Smooth muscle cell (in vitro differentiated cells): ENCODE data around the gene ABCG4. TPM values are rescaled to one million over a fixed set of nuclear protein-coding genes. Genes with fewer than 3 reads are reported as not detected.

ENCODE experiments used
- DNase-seq: peaks from one replicate; lab custom pipeline; 2025; ENCODE audit not compliant: unreplicated experiment; lab: John Stamatoyannopoulos, UW
- H2AFZ ChIP-seq: fragments of 200-600 bp; sonication (generic); 2 replicates; pipeline ENCODE4 v1.6.0; 2016; ENCODE audit warnings: antibody characterized with exemption, low read depth, mild to moderate bottlenecking
- H3F3A ChIP-seq: fragments of 200-600 bp; sonication (generic); 2 replicates; pipeline ENCODE4 v1.6.0; 2017; ENCODE audit warnings: antibody characterized with exemption, low read depth
- H3K27ac ChIP-seq: fragments of 200-600 bp; sonication (generic); 2 replicates; pipeline ENCODE4 v1.5.1; 2016; ENCODE audit warnings: low read depth, mild to moderate bottlenecking
- H3K27me3 ChIP-seq: fragments of 200-600 bp; sonication (generic); 2 replicates; pipeline ENCODE4 v1.6.1; 2016; ENCODE audit warnings: low read depth, mild to moderate bottlenecking
- H3K36me3 ChIP-seq: fragments of 200-600 bp; sonication (generic); 2 replicates; pipeline ENCODE4 v1.5.1; 2016; ENCODE audit warnings: low read depth
- H3K4me1 ChIP-seq: fragments of 200-600 bp; sonication (generic); 2 replicates; pipeline ENCODE4 v1.5.1; 2016; ENCODE audit warnings: low read depth
- H3K4me2 ChIP-seq: fragments of 200-600 bp; sonication (generic); 2 replicates; pipeline ENCODE4 v1.6.0; 2016; ENCODE audit warnings: mild to moderate bottlenecking
- H3K4me3 ChIP-seq: fragments of 200-600 bp; sonication (generic); 2 replicates; pipeline ENCODE4 v1.5.1; 2016; ENCODE audit warnings: mild to moderate bottlenecking
- H3K79me2 ChIP-seq: fragments of 200-600 bp; sonication (generic); 2 replicates; pipeline ENCODE4 v1.6.0; 2016; ENCODE audit warnings: low read depth, mild to moderate bottlenecking
- H3K9ac ChIP-seq: fragments of 200-600 bp; sonication (generic); 2 replicates; pipeline ENCODE4 v1.6.0; 2016; ENCODE audit warnings: low read depth
- H3K9me3 ChIP-seq: fragments of 200-600 bp; sonication (generic); replicated peaks from 2 replicates; pipeline ENCODE4 v1.5.1; 2016; ENCODE audit warnings: low read depth
- H4K20me1 ChIP-seq: fragments of 200-600 bp; sonication (generic); 2 replicates; pipeline ENCODE4 v1.6.0; 2016; ENCODE audit warnings: low read depth
- CTCF ChIP-seq: fragments of 200-600 bp; sonication (generic); IDR thresholded peaks from 2 replicates; pipeline ENCODE4 v1.5.1; 2017; ENCODE audit warnings: borderline replicate concordance, mild to moderate bottlenecking, antibody characterized with exemption; ENCODE audit not compliant: insufficient read depth, poor library complexity, severe bottlenecking
- WGBS: methylation state at CpG from one replicate; pipeline ENCODE4 v1.1.7; 2016; ENCODE audit warnings: low lambda C conversion rate; 5-methylcytosine and 5-hydroxymethylcytosine counted together
- polyA plus RNA-seq: library from polyadenylated mRNA; unstranded; fragments of >200 nt; fragmentation: Nextera tagmentation; extraction: Ambion mirVana; gene quantifications from 2 replicates; pipeline ENCODE4 v1.2.1, GENCODE V29; 2016
- total RNA-seq: library from RNA; depleted of rRNA; stranded (reverse); fragments of >200 nt; gene quantifications from 2 replicates; pipeline ENCODE4 v1.2.3, GENCODE V29; 2014

Gene ABCG4
- total and polyA plus RNA-seq, 2 experiments from 2014 or later, result 0.85 to 2.1 TPM

- H4K20me1 ChIP-seq, result peaks cover 58% of the 10 kb centered on the region
- H3K9me3 ChIP-seq, result no peaks in the 10 kb centered on the region
- H3F3A ChIP-seq, result peaks cover 10% of the 10 kb centered on the region
- TF ChIP-seq CTCF, result no peak
- no peaks in the 10 kb centered on the region for H3K36me3 ChIP-seq
- peaks cover 63% of the 10 kb centered on the region for H3K79me2 ChIP-seq
- WGBS, result 33% methylated on average over 11 of the region's 11 CpGs
- H3K4me3 ChIP-seq, result peak overlapping the region; percentile 100
- peak overlapping the region; percentile 12 for H3K27ac ChIP-seq
- H3K27me3 ChIP-seq, result no peaks in the 10 kb centered on the region
- peak overlapping the region; percentile 90 for H3K9ac ChIP-seq
- no peak overlapping the region for H2AFZ ChIP-seq
- no peak for DNase-seq
- peaks cover 21% of the 10 kb centered on the region for H3K4me1 ChIP-seq
- peak overlapping the region; percentile 85 for H3K4me2 ChIP-seq
Measured at GRCh38 chr11:119207415-119207960, 58.6 kb downstream of the ABCG4 start.

- WGBS, result 73% methylated on average over 7 of the region's 7 CpGs
Measured at GRCh38 chr11:119209186-119209585, 60.3 kb downstream of the ABCG4 start.

GRCh38 chr11:119210050-119210449 lies 61.2 kb downstream of the ABCG4 start:
- DNase-seq, result no peak
- H4K20me1 ChIP-seq, result peaks cover 83% of the 10 kb centered on the region
- H3K27me3 ChIP-seq, result no peaks in the 10 kb centered on the region
- peaks cover 20% of the 10 kb centered on the region for H3K4me1 ChIP-seq
- H3K4me2 ChIP-seq, result no peak overlapping the region
- H3K4me3 ChIP-seq, result no peak overlapping the region
- no peaks in the 10 kb centered on the region for H3K36me3 ChIP-seq
- peaks cover 10% of the 10 kb centered on the region for H3F3A ChIP-seq
- no peak overlapping the region for H3K9ac ChIP-seq
- H3K27ac ChIP-seq, result peak overlapping the region; percentile 6
- H3K9me3 ChIP-seq, result no peaks in the 10 kb centered on the region
- no peak for TF ChIP-seq CTCF
- H3K79me2 ChIP-seq, result peaks cover 89% of the 10 kb centered on the region
- 45% methylated on average over 3 of the region's 3 CpGs for WGBS
- no peak overlapping the region for H2AFZ ChIP-seq

More at GRCh38 chr11:119209186-119209585, 60.3 kb downstream of the ABCG4 start:
- TF ChIP-seq CTCF, result no peak
- Histone ChIP-seq H3K27ac (no peak overlapping the region), H4K20me1 (peaks cover 75% of the 10 kb centered on the region), H3K4me1 (peaks cover 21% of the 10 kb centered on the region), H3K79me2 (peaks cover 80% of the 10 kb centered on the region), H3K4me3 (no peak overlapping the region), H3K9ac (no peak overlapping the region), H3F3A (peaks cover 10% of the 10 kb centered on the region), H3K36me3 (no peaks in the 10 kb centered on the region), H3K4me2 (peak overlapping the region; percentile 27), H3K9me3 (no peaks in the 10 kb centered on the region), H2AFZ (no peak overlapping the region), H3K27me3 (no peaks in the 10 kb centered on the region)
- no peak for DNase-seq

Other genes starting within 250 kb of the ABCG4 start
- 10.5 and 10.8 TPM in 2 replicates for gene BCL9L, start 223.1 kb upstream of the ABCG4 start, total RNA-seq
- 11.4 and 19.0 TPM in 2 replicates for gene BCL9L, start 223.1 kb upstream of the ABCG4 start, polyA plus RNA-seq
- gene UPK2, start 192.8 kb upstream of the ABCG4 start, total RNA-seq, result not detected in 2 replicates
- 1.4 and 2.5 TPM in 2 replicates for gene UPK2, start 192.8 kb upstream of the ABCG4 start, polyA plus RNA-seq
- gene FOXR1, start 177.3 kb upstream of the ABCG4 start, total RNA-seq, result not detected in 2 replicates
- gene FOXR1, start 177.3 kb upstream of the ABCG4 start, polyA plus RNA-seq, result not detected in 2 replicates
- 14.9 and 17.8 TPM in 2 replicates for gene CENATAC, start 150.9 kb upstream of the ABCG4 start, total RNA-seq
- 5.3 and 20.9 TPM in 2 replicates for gene CENATAC, start 150.9 kb upstream of the ABCG4 start, polyA plus RNA-seq
- gene RPS25, start 130.7 kb upstream of the ABCG4 start, total RNA-seq, result 1,510 and 1,616 TPM in 2 replicates
- 975 and 1,078 TPM in 2 replicates for gene RPS25, start 130.7 kb upstream of the ABCG4 start, polyA plus RNA-seq
- gene TRAPPC4, start 130.3 kb upstream of the ABCG4 start, total RNA-seq, result 55.2 and 103 TPM in 2 replicates
- gene TRAPPC4, start 130.3 kb upstream of the ABCG4 start, polyA plus RNA-seq, result 157 and 168 TPM in 2 replicates
- gene SLC37A4, start 118.2 kb upstream of the ABCG4 start, total RNA-seq, result 17.5 and 22.3 TPM in 2 replicates
- gene SLC37A4, start 118.2 kb upstream of the ABCG4 start, polyA plus RNA-seq, result 22.8 and 28.9 TPM in 2 replicates
- 98.1 and 122 TPM in 2 replicates for gene HYOU1, start 91.8 kb upstream of the ABCG4 start, total RNA-seq
- 79.8 and 90.4 TPM in 2 replicates for gene HYOU1, start 91.8 kb upstream of the ABCG4 start, polyA plus RNA-seq
- gene VPS11, start 81.2 kb upstream of the ABCG4 start, total RNA-seq, result 32.3 and 33.8 TPM in 2 replicates
- 33.1 and 38.7 TPM in 2 replicates for gene VPS11, start 81.2 kb upstream of the ABCG4 start, polyA plus RNA-seq
- 13.9 and 33.7 TPM in 2 replicates for gene HMBS, start 64.2 kb upstream of the ABCG4 start, total RNA-seq
- gene HMBS, start 64.2 kb upstream of the ABCG4 start, polyA plus RNA-seq, result 39.9 and 43.4 TPM in 2 replicates
- gene DPAGT1, start 47.2 kb upstream of the ABCG4 start, total RNA-seq, result 26.2 and 40.5 TPM in 2 replicates
- gene DPAGT1, start 47.2 kb upstream of the ABCG4 start, polyA plus RNA-seq, result 68.1 and 73.7 TPM in 2 replicates
- 4.8 and 10.6 TPM in 2 replicates for gene C2CD2L, start 41.7 kb upstream of the ABCG4 start, total RNA-seq
- gene C2CD2L, start 41.7 kb upstream of the ABCG4 start, polyA plus RNA-seq, result 7.2 and 9.2 TPM in 2 replicates
- gene HINFP, start 27.5 kb upstream of the ABCG4 start, total RNA-seq, result 17.3 and 18.6 TPM in 2 replicates
- 11.2 and 15.6 TPM in 2 replicates for gene HINFP, start 27.5 kb upstream of the ABCG4 start, polyA plus RNA-seq
- gene NLRX1, start 19.7 kb downstream of the ABCG4 start, total RNA-seq, result 10.6 and 13.0 TPM in 2 replicates
- 16.8 and 18.7 TPM in 2 replicates for gene NLRX1, start 19.7 kb downstream of the ABCG4 start, polyA plus RNA-seq
- not detected in 2 replicates for gene NHERF4, start 36.4 kb downstream of the ABCG4 start, total RNA-seq
- 0.34 and 0.39 TPM in 2 replicates for gene NHERF4, start 36.4 kb downstream of the ABCG4 start, polyA plus RNA-seq
- 17.6 and 18.9 TPM in 2 replicates for gene CBL, start 57.3 kb downstream of the ABCG4 start, total RNA-seq
- 5.0 and 5.7 TPM in 2 replicates for gene CBL, start 57.3 kb downstream of the ABCG4 start, polyA plus RNA-seq
- gene MCAM, start 168.1 kb downstream of the ABCG4 start, total RNA-seq, result 138 and 160 TPM in 2 replicates
- 30.7 and 32.1 TPM in 2 replicates for gene MCAM, start 168.1 kb downstream of the ABCG4 start, polyA plus RNA-seq
- 14.6 and 16.1 TPM in 2 replicates for gene RNF26, start 185.5 kb downstream of the ABCG4 start, total RNA-seq
- gene RNF26, start 185.5 kb downstream of the ABCG4 start, polyA plus RNA-seq, result 53.3 and 63.1 TPM in 2 replicates
- gene C1QTNF5, start 191.8 kb downstream of the ABCG4 start, total RNA-seq, result 1.4 and 7.0 TPM in 2 replicates
- gene C1QTNF5, start 191.8 kb downstream of the ABCG4 start, polyA plus RNA-seq, result 5.2 and 7.2 TPM in 2 replicates
- not detected in 2 replicates for gene MFRP, start 197.7 kb downstream of the ABCG4 start, total RNA-seq
- not detected in 2 replicates for gene MFRP, start 197.7 kb downstream of the ABCG4 start, polyA plus RNA-seq
- 1.4 and 1.8 TPM in 2 replicates for gene USP2, start 232.6 kb downstream of the ABCG4 start, total RNA-seq
- gene USP2, start 232.6 kb downstream of the ABCG4 start, polyA plus RNA-seq, result 0.25 and 2.5 TPM in 2 replicates